B cell (primary cell): ENCODE measurements around the gene MEAF6. TPM values are rescaled to one million over a fixed set of nuclear protein-coding genes. Genes with fewer than 3 reads are reported as not detected.

ENCODE experiments used
- ATAC-seq: fragments of 200-7000 bp; cut with Tn5 transposase; one replicate; pipeline ENCODE4 v1.10.0; 2021; ENCODE audit warnings: low read depth, mild to moderate bottlenecking, moderate number of reproducible peaks, moderate library complexity
- CTCF ChIA-PET: fragments of 350-600 bp; sonication (Branson Sonifier 250); formaldehyde crosslinking; loops from one replicate; lab custom pipeline; 2021; ENCODE audit warnings: antibody characterized with exemption, inconsistent platforms; lab: Charles Lee
- POLR2A ChIA-PET: fragments of 350-600 bp; sonication (Branson Sonifier 250); formaldehyde crosslinking; loops from one replicate; lab custom pipeline; 2021; ENCODE audit warnings: antibody characterized with exemption; lab: Charles Lee
- DNase-seq: peaks from one replicate; pipeline ENCODE4 v3.0.0; 2013
- H2AFZ ChIP-seq: 2 replicates; pipeline ENCODE4 v1.6.1; 2012; ENCODE audit warnings: mild to moderate bottlenecking, low read depth, low read length; ENCODE audit not compliant: insufficient read depth, poor library complexity, severe bottlenecking
- H3K27ac ChIP-seq, 2 donors: 1 replicate in 1 of 2; 2 replicates in 1 of 2; pipeline ENCODE4 v1.5.1; 2012 to 2013; ENCODE audit warnings: low read length in 2 of 2, mild to moderate bottlenecking in 2 of 2, moderate library complexity in 1 of 2
- H3K27me3 ChIP-seq, 4 experiments: fragments of 200-600 bp in 1 of 4; sonication (generic) in 1 of 4; replicated peaks in 1 of 4; 1 replicate in 2 of 4; 2 replicates in 2 of 4; pipeline versions ENCODE4 v1.6.1 to v1.7.0; 2013 to 2016; ENCODE audit warnings: low read length in 3 of 4, mild to moderate bottlenecking in 2 of 4, mixed read lengths in 1 of 4, moderate library complexity in 1 of 4; ENCODE audit not compliant: insufficient read depth in 4 of 4, control insufficient read depth in 3 of 4; ENCODE audit errors: control extremely low read depth in 1 of 4
- H3K36me3 ChIP-seq, 2 experiments: replicated peaks in 1 of 2; 1 replicate in 1 of 2; 2 replicates in 1 of 2; pipeline versions ENCODE4 v1.6.1 to v1.7.1; 2013; ENCODE audit warnings: low read length in 1 of 2; ENCODE audit not compliant: insufficient read depth in 2 of 2, control insufficient read depth in 1 of 2; ENCODE audit errors: control extremely low read depth in 1 of 2, extremely low read depth in 1 of 2
- H3K4me1 ChIP-seq, 2 donors: fragments of 200-600 bp in 1 of 2; sonication (generic) in 1 of 2; 1 replicate in 1 of 2; 2 replicates in 1 of 2; pipeline versions ENCODE4 v1.5.1 to v1.6.1; 2013 to 2017; ENCODE audit warnings: low read length in 2 of 2; ENCODE audit not compliant: control insufficient read depth in 2 of 2, insufficient read depth in 2 of 2
- H3K4me2 ChIP-seq: replicated peaks from 2 replicates; pipeline ENCODE3; 2012; ENCODE audit warnings: mild to moderate bottlenecking, low read depth, low read length; ENCODE audit not compliant: poor library complexity, severe bottlenecking
- H3K4me3 ChIP-seq, 5 experiments: fragments of 200-600 bp in 1 of 5; sonication (generic) in 1 of 5; 1 replicate in 3 of 5; 2 replicates in 2 of 5; pipeline versions ENCODE4 v1.5.1 to v1.7.0; 2011 to 2016; ENCODE audit warnings: low read length in 4 of 5, mild to moderate bottlenecking in 4 of 5, low read depth in 2 of 5, control low read depth in 1 of 5, moderate library complexity in 1 of 5; ENCODE audit not compliant: insufficient read depth in 1 of 5; ENCODE audit errors: control extremely low read depth in 1 of 5, extremely low read depth in 1 of 5
- H3K79me2 ChIP-seq: fragments of 200-600 bp; sonication (generic); one replicate; pipeline ENCODE4 v1.6.0; 2016; ENCODE audit warnings: low read length; ENCODE audit not compliant: control insufficient read depth, insufficient read depth
- H3K9ac ChIP-seq: fragments of 200-600 bp; sonication (generic); 2 replicates; pipeline ENCODE4 v1.6.1; 2017; ENCODE audit warnings: mild to moderate bottlenecking, low read length, moderate library complexity
- H3K9me3 ChIP-seq, 3 donors: one replicate each; pipeline versions ENCODE4 v1.6.1 to v1.7.1; 2013; ENCODE audit warnings: low read length in 2 of 3; ENCODE audit not compliant: control insufficient read depth in 2 of 3, insufficient read depth in 1 of 3; ENCODE audit errors: control extremely low read depth in 1 of 3
- H4K20me1 ChIP-seq: 2 replicates; pipeline ENCODE4 v1.6.0; 2012; ENCODE audit warnings: mild to moderate bottlenecking, low read length; ENCODE audit not compliant: insufficient read depth, control insufficient read depth, poor library complexity, severe bottlenecking
- H3K27ac Mint-ChIP-seq: one replicate; pipeline ENCODE4 v1.8.0; 2021; ENCODE audit warnings: mixed read lengths
- H3K27me3 Mint-ChIP-seq: one replicate; pipeline ENCODE4 v1.8.0; 2021; ENCODE audit warnings: mixed read lengths
- H3K4me1 Mint-ChIP-seq: one replicate; pipeline ENCODE4 v1.8.0; 2021; ENCODE audit warnings: mixed read lengths
- H3K4me3 Mint-ChIP-seq: one replicate; pipeline ENCODE4 v1.8.0; 2021; ENCODE audit warnings: mixed read lengths
- H3K9me3 Mint-ChIP-seq: one replicate; pipeline ENCODE4 v1.8.0; 2022; ENCODE audit warnings: mixed read lengths; ENCODE audit not compliant: insufficient read depth
- CTCF ChIP-seq: fragments of 200-600 bp; IDR thresholded peaks from one replicate; pipeline ENCODE4 v1.8.0; 2022; ENCODE audit warnings: antibody characterized with exemption, mild to moderate bottlenecking
- EZH2 ChIP-seq: IDR thresholded peaks from 2 replicates; pipeline ENCODE4 v1.6.1; 2012; ENCODE audit warnings: borderline replicate concordance, low read depth, mild to moderate bottlenecking, moderate library complexity, low read length; ENCODE audit not compliant: insufficient read depth, poor library complexity, severe bottlenecking
- WGBS: methylation state at CpG from one replicate; pipeline ENCODE4 v1.1.5; 2013; ENCODE audit warnings: missing lambda C conversion rate; ENCODE audit not compliant: insufficient coverage; 5-methylcytosine and 5-hydroxymethylcytosine counted together
- intact Hi-C: fragments of 100-400 bp; cut with micrococcal nuclease; formaldehyde crosslinking; loops from one replicate; pipeline ENCODE4 v1.10.0; 2022
- polyA plus RNA-seq: library from polyadenylated mRNA; depleted of rRNA; stranded (reverse); fragments of >200 nt; gene quantifications from 2 replicates; pipeline ENCODE4 v1.2.3, GENCODE V29; 2012
- total RNA-seq, 2 donors: library from RNA; stranded (reverse); fragments of 120-200 nt in 1 of 2; gene quantifications; 1 replicate in 1 of 2; 2 replicates in 1 of 2; pipeline versions ENCODE4 v1.2.3 to v1.2.4, GENCODE V29; 2013 to 2022

MEAF6 gene
- total and polyA plus RNA-seq, 2 donors (not counting 1 experiment from before 2014, with no cell fraction given), result 52.5 to 84.2 TPM

GRCh38 chr1:37513795-37514349, 694 bp downstream of the MEAF6 start:
- H3K4me1 Mint-ChIP-seq, result peaks cover 38% of the 10 kb centered on the region
- ATAC-seq (no peak), DNase-seq (peak; percentile 58)
- peaks cover 9 to 14% of the 10 kb centered on the region in 2 experiments for H3K36me3 ChIP-seq
- peak overlapping the region; percentile 67 for H3K9ac ChIP-seq
- peak overlapping the region; percentile 76 for H3K4me2 ChIP-seq
- H2AFZ ChIP-seq, result peak overlapping the region; percentile 94
- H3K9me3 Mint-ChIP-seq, result no peaks in the 10 kb centered on the region
- H3K79me2 ChIP-seq, result peaks cover 42% of the 10 kb centered on the region
- no peaks in the 10 kb centered on the region for H3K27me3 ChIP-seq
- peak overlapping the region; percentile 23 to 80 (median 77) for H3K4me3 ChIP-seq
- peak overlapping the region; percentile 98 for H3K4me3 Mint-ChIP-seq
- ChIA-PET POLR2A (interaction anchor here (1.1 to 1.3 kb wide), 3 partner anchors 35 to 39 kb away, joined by 4 to 9 read pairs (median 5); no protein-coding TSS in a partner anchor), CTCF (interaction anchor here (1.1 to 3.9 kb wide), 13 partner anchors 8 to 177 kb away, joined by 3 to 33 read pairs (median 8); partner anchors contain the start of genes GNL2 and SNIP1)
- peak overlapping the region; percentile 95 for H3K27ac Mint-ChIP-seq
- H3K27ac ChIP-seq, result peak overlapping the region in 1 of 2 donors; percentile 78
- no peaks in the 10 kb centered on the region for H3K27me3 Mint-ChIP-seq
- TF ChIP-seq EZH2, result no peak
- no peak for TF ChIP-seq CTCF
- H4K20me1 ChIP-seq, result peaks cover 13% of the 10 kb centered on the region
- peaks cover 14 to 19% of the 10 kb centered on the region in 2 donors for H3K4me1 ChIP-seq
- 11% methylated on average over 20 of the region's 26 CpGs for WGBS
- no peaks in the 10 kb centered on the region for H3K9me3 ChIP-seq
- intact Hi-C loops, result loop anchor here (1.0 to 2.0 kb wide), 5 partner anchors 40 to 178 kb away; partner anchors contain the start of genes CDCA8, GNL2, SNIP1 and ZC3H12A

- no peak for TF ChIP-seq EZH2
- TF ChIP-seq CTCF, result no peak
- ATAC-seq, result no peak
- no peaks in the 10 kb centered on the region for H3K9me3 Mint-ChIP-seq
- no peak overlapping the region for H3K4me2 ChIP-seq
- 88% methylated on average over 4 of the region's 4 CpGs for WGBS
- ChIA-PET CTCF (interaction anchor here (1.1 to 1.9 kb wide), 6 partner anchors 10 to 173 kb away, joined by 3 to 18 read pairs (median 4); no protein-coding TSS in a partner anchor), POLR2A (no interaction called here)
- peaks cover 13% of the 10 kb centered on the region for H4K20me1 ChIP-seq
- no peaks in the 10 kb centered on the region for H3K27me3 ChIP-seq
- H3K27ac ChIP-seq, result peak overlapping the region in 1 of 2 donors; percentile 67
- H3K9ac ChIP-seq, result no peak overlapping the region
- intact Hi-C loops, result no loop called here
- no peak overlapping the region for H3K4me3 Mint-ChIP-seq
- DNase-seq, result no peak
- no peaks in the 10 kb centered on the region for H3K27me3 Mint-ChIP-seq
- H3K9me3 ChIP-seq, result no peaks in the 10 kb centered on the region
- no peak overlapping the region for H2AFZ ChIP-seq
- peaks cover 11 to 30% of the 10 kb centered on the region in 2 experiments for H3K36me3 ChIP-seq
- peaks cover 23 to 26% of the 10 kb centered on the region in 2 donors for H3K4me1 ChIP-seq
- peaks cover 38% of the 10 kb centered on the region for H3K4me1 Mint-ChIP-seq
- H3K27ac Mint-ChIP-seq, result peak overlapping the region; percentile 67
- H3K4me3 ChIP-seq, result no peak overlapping the region
- H3K79me2 ChIP-seq, result peaks cover 69% of the 10 kb centered on the region
Observed at GRCh38 chr1:37509181-37509580, 5.4 kb downstream of the MEAF6 start.
